GM23338 (cell line): ENCODE measurements around the gene TAF10. TPM values are rescaled to one million over a fixed set of nuclear protein-coding genes. Genes with fewer than 3 reads are reported as not detected.

ENCODE experiments used
- ATAC-seq: fragments of 200-7000 bp; cut with Tn5 transposase; 3 replicates; pipeline ENCODE4 v1.9.1; 2020
- DNase-seq: peaks from one replicate; pipeline ENCODE4 v3.0.0-alpha.2; 2015; ENCODE audit warnings: low spot score
- H2AFZ ChIP-seq: fragments of 200-600 bp; sonication (generic); 2 replicates; pipeline ENCODE4 v1.8.0; 2016; ENCODE audit warnings: antibody characterized with exemption, mild to moderate bottlenecking, moderate library complexity
- H3F3A ChIP-seq: fragments of 200-600 bp; sonication (generic); replicated peaks from 2 replicates; pipeline ENCODE4 v1.8.0; 2017; ENCODE audit warnings: antibody characterized with exemption, mixed run types, low read depth
- H3K27ac ChIP-seq: fragments of 200-600 bp; sonication (generic); 2 replicates; pipeline ENCODE4 v1.6.1; 2016; ENCODE audit warnings: low read depth
- H3K27me3 ChIP-seq: fragments of 200-600 bp; sonication (generic); 2 replicates; pipeline ENCODE4 v1.8.0; 2016; ENCODE audit warnings: mild to moderate bottlenecking, mixed run types, moderate library complexity; ENCODE audit not compliant: insufficient read depth
- H3K36me3 ChIP-seq: fragments of 200-600 bp; sonication (generic); 2 replicates; pipeline ENCODE4 v1.8.0; 2016; ENCODE audit warnings: mild to moderate bottlenecking; ENCODE audit not compliant: insufficient read depth
- H3K4me1 ChIP-seq: fragments of 200-600 bp; sonication (generic); 2 replicates; pipeline ENCODE4 v1.8.0; 2016; ENCODE audit warnings: mild to moderate bottlenecking, moderate library complexity; ENCODE audit not compliant: insufficient read depth
- H3K4me2 ChIP-seq: fragments of 200-600 bp; sonication (generic); 2 replicates; pipeline ENCODE4 v1.7.1; 2017; ENCODE audit warnings: mixed run types
- H3K4me3 ChIP-seq: fragments of 200-600 bp; sonication (generic); 2 replicates; pipeline ENCODE4 v1.6.1; 2016; ENCODE audit warnings: mixed run types
- H3K79me2 ChIP-seq: fragments of 200-600 bp; sonication (generic); replicated peaks from 2 replicates; pipeline ENCODE4 v1.8.0; 2017; ENCODE audit warnings: mild to moderate bottlenecking; ENCODE audit not compliant: insufficient read depth
- H3K9me2 ChIP-seq: fragments of 200-600 bp; sonication (generic); 2 replicates; pipeline ENCODE4 v1.8.0; 2017; ENCODE audit not compliant: insufficient read depth
- H4K20me1 ChIP-seq: fragments of 200-600 bp; sonication (generic); replicated peaks from 2 replicates; pipeline ENCODE4 v1.8.0; 2017; ENCODE audit warnings: mild to moderate bottlenecking; ENCODE audit not compliant: insufficient read depth
- H3K27ac Mint-ChIP-seq: 2 replicates; pipeline ENCODE4 v1.8.0; 2020; ENCODE audit warnings: inconsistent platforms, mild to moderate bottlenecking, moderate library complexity, mixed read lengths
- H3K27me3 Mint-ChIP-seq: 3 replicates; pipeline ENCODE4 v1.8.0; 2022; ENCODE audit warnings: low read depth, mild to moderate bottlenecking, moderate library complexity, mixed read lengths, inconsistent platforms; ENCODE audit not compliant: insufficient read depth, poor library complexity
- H3K36me3 Mint-ChIP-seq: 3 replicates; pipeline ENCODE4 v1.8.0; 2021; ENCODE audit warnings: low read depth, mild to moderate bottlenecking, inconsistent platforms, moderate library complexity, mixed read lengths
- H3K4me1 Mint-ChIP-seq: 3 replicates; pipeline ENCODE4 v1.8.0; 2020; ENCODE audit warnings: mild to moderate bottlenecking, inconsistent platforms, mixed read lengths
- H3K4me3 Mint-ChIP-seq: 3 replicates; pipeline ENCODE4 v1.8.0; 2021; ENCODE audit warnings: moderate library complexity, mild to moderate bottlenecking, inconsistent platforms, mixed read lengths
- H3K9me3 Mint-ChIP-seq: 3 replicates; pipeline ENCODE4 v1.8.0; 2020; ENCODE audit warnings: moderate library complexity, mild to moderate bottlenecking, inconsistent platforms, mixed read lengths
- CREB1 ChIP-seq: fragments of 250-450 bp; sonication (Bioruptor Pico); IDR thresholded peaks from 2 replicates; pipeline ENCODE4 v1.5.0; 2020; ENCODE audit warnings: low read depth, mild to moderate bottlenecking, moderate library complexity
- ETS1 ChIP-seq: IDR thresholded peaks from 2 replicates; pipeline ENCODE4 v1.6.1; 2016; ENCODE audit warnings: antibody characterized with exemption
- EZH2phosphoT487 ChIP-seq: fragments of 200-600 bp; sonication (generic); IDR thresholded peaks from one replicate; pipeline ENCODE4 v1.8.1; 2018; ENCODE audit warnings: antibody characterized with exemption; ENCODE audit not compliant: unreplicated experiment
- JUNB ChIP-seq: IDR thresholded peaks from one replicate; pipeline ENCODE4 v1.6.1; 2016; ENCODE audit warnings: antibody characterized with exemption; ENCODE audit not compliant: unreplicated experiment
- NANOG ChIP-seq: IDR thresholded peaks from 2 replicates; pipeline ENCODE4 v1.6.1; 2016; ENCODE audit warnings: antibody characterized with exemption, borderline replicate concordance
- POLR2AphosphoS5 ChIP-seq: IDR thresholded peaks from 2 replicates; pipeline ENCODE4 v1.6.1; 2016; ENCODE audit warnings: antibody characterized with exemption, low read depth
- REST ChIP-seq: IDR thresholded peaks from one replicate; pipeline ENCODE4 v1.6.1; 2018; ENCODE audit warnings: antibody characterized with exemption; ENCODE audit not compliant: unreplicated experiment
- STAT1 ChIP-seq: IDR thresholded peaks from one replicate; pipeline ENCODE4 v1.6.1; 2016; ENCODE audit warnings: antibody characterized with exemption; ENCODE audit not compliant: unreplicated experiment
- ZNF114 ChIP-seq: fragments of 250-450 bp; sonication (Bioruptor Pico); IDR thresholded peaks from 2 replicates; pipeline ENCODE4 v1.5.0; 2020; ENCODE audit warnings: mild to moderate bottlenecking, moderate library complexity
- polyA plus RNA-seq: library from polyadenylated mRNA; unstranded; fragments of >200 nt; fragmentation: Nextera tagmentation; extraction: Ambion mirVana; gene quantifications from 2 replicates; pipeline ENCODE4 v1.2.1, GENCODE V29; 2016
- total RNA-seq: library from RNA; depleted of rRNA; stranded (reverse); fragments of >200 nt; shearing (Covaris generic); gene quantifications from 2 replicates; pipeline ENCODE4 v1.2.3, GENCODE V29; 2014

The TAF10 gene
- total and polyA plus RNA-seq, 2 experiments from 2014 or later, result 108 to 253 TPM

DNA sequence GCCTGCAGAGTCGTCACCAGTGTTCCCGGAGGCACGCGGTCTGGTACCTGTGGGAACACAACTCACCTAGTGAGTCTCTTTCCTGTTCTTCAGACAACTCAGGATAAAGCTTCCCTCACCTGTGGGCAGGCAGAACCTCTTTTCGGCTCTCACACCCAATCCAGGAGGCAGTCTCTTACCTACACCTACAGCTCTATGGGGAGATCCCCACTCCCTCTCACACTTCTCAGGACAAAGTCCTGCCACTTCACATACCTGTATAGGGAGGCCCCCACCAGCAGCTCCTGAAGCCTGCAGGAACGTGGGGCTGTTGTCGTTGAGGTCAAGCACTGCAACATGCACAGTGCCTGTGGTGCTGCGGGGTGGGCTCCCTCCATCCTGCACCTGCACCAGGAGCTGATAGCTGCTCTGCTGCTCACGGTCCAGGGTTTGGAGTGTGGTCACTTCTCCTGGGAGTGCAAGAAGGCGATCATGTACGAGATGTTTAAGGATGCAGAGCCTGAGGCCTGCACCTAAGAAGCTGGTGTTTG, 19.4 kb upstream of the TAF10 start:
- Mint-ChIP-seq H3K27ac (no peak overlapping the region), H3K4me1 (peaks cover 9% of the 10 kb centered on the region), H3K36me3 (peaks cover 8% of the 10 kb centered on the region; the same call in 2 of the 3 replicates), H3K4me3 (peak overlapping the region; percentile 38), H3K9me3 (no peaks in the 10 kb centered on the region; the same call in 2 of the 3 replicates), H3K27me3 (peaks cover 31% of the 10 kb centered on the region)
- Histone ChIP-seq H3K4me3 (no peak overlapping the region), H3K27me3 (peaks cover 40% of the 10 kb centered on the region), H3K9me2 (no peaks in the 10 kb centered on the region), H4K20me1 (no peaks in the 10 kb centered on the region), H3K27ac (no peak overlapping the region), H3K79me2 (no peaks in the 10 kb centered on the region), H2AFZ (no peak overlapping the region), H3K4me2 (no peak overlapping the region), H3K4me1 (no peaks in the 10 kb centered on the region; the same call in 1 of the 2 replicates), H3F3A (no peaks in the 10 kb centered on the region; the same call in 1 of the 2 replicates), H3K36me3 (no peaks in the 10 kb centered on the region)
- DNase-seq (no peak), ATAC-seq (no peak)
- TF ChIP-seq ZNF114 (CRISPR knock-in tag) (no peak), NANOG (no peak), STAT1 (no peak), EZH2phosphoT487 (no peak), POLR2AphosphoS5 (no peak), REST (no peak), CREB1 (CRISPR knock-in tag) (no peak), JUNB (no peak)

DNA sequence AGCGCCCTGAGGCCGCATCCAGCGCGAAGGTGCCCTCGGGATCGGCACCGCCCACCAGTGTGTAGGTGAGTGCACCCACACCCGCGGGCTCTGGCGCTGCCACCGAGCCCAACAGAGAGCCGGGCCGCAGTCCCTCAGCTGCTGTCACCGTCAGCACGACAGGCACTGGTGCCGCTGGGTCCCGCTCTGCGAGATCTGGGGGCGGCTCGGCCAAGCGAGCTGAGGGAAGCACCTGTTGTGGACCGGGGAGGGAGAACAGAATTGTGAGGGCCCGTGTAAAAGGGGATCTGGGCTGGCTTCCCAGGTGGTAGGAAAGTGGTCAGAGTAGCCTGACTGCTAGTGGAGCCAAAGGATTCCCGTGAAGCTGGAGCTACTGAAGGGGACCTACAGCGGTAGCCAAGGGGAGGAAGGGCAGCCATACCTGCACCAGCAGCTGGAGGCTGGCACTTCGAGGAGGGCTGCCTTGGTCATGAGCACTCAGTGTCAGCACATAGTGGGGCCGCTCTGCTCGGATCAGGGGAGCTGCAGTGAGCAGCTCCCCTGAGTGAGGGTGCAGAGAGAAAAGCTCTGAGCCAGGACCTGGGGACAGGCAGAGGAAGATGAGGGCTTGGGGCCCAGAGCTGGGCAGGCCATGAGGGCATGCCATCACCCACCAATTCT, 18.7 kb upstream of the TAF10 start:
- peaks cover 10% of the 10 kb centered on the region; the same call in 2 of the 3 replicates for H3K36me3 Mint-ChIP-seq
- H3K27ac ChIP-seq, result no peak overlapping the region
- H3K4me1 Mint-ChIP-seq, result peaks cover 9% of the 10 kb centered on the region
- H3K4me1 ChIP-seq, result no peaks in the 10 kb centered on the region; the same call in 1 of the 2 replicates
- no peaks in the 10 kb centered on the region; the same call in 1 of the 2 replicates for H3F3A ChIP-seq
- peak overlapping the region; percentile 94 for H2AFZ ChIP-seq
- H3K27ac Mint-ChIP-seq, result no peak overlapping the region
- ATAC-seq (peak; percentile 52), DNase-seq (peak; percentile 45)
- no peaks in the 10 kb centered on the region for H3K36me3 ChIP-seq
- no peaks in the 10 kb centered on the region for H3K9me2 ChIP-seq
- no peaks in the 10 kb centered on the region; the same call in 2 of the 3 replicates for H3K9me3 Mint-ChIP-seq
- peak overlapping the region; percentile 76 for H3K4me3 Mint-ChIP-seq
- H4K20me1 ChIP-seq, result no peaks in the 10 kb centered on the region
- peak overlapping the region; percentile 69 for H3K4me3 ChIP-seq
- H3K79me2 ChIP-seq, result no peaks in the 10 kb centered on the region
- H3K27me3 Mint-ChIP-seq, result peaks cover 38% of the 10 kb centered on the region
- peaks cover 40% of the 10 kb centered on the region for H3K27me3 ChIP-seq
- H3K4me2 ChIP-seq, result peak overlapping the region; percentile 88
- no peak for TF ChIP-seq CREB1 (CRISPR knock-in tag)
- TF ChIP-seq STAT1, result no peak
- no peak for TF ChIP-seq REST
- no peak for TF ChIP-seq ETS1
- TF ChIP-seq EZH2phosphoT487, result no peak
